A673 (cell line): ENCODE measurements around the gene MCM5.

Experiments used
- CTCF ChIP-seq: fragments of 300-800, 200-600 bp; sonication (generic); conservative IDR thresholded peaks from 2 replicates; pipeline ENCODE4 v1.5.1; 2017; ENCODE audit warnings: low read depth, mild to moderate bottlenecking, antibody characterized with exemption, low read length, moderate library complexity, mixed read lengths
- EZH2 ChIP-seq: fragments of 200-600 bp; sonication (generic); IDR thresholded peaks from 2 replicates; pipeline ENCODE4 v1.6.1; 2017; ENCODE audit warnings: borderline replicate concordance, low read depth, mild to moderate bottlenecking, mixed read lengths, antibody characterized with exemption, low read length; ENCODE audit not compliant: poor library complexity, severe bottlenecking

GRCh38 chr22:35456757-35457156 lies 56.8 kb downstream of the MCM5 start:
- TF ChIP-seq EZH2 (no peak), CTCF (no peak)
